ENCODE measurements around the gene EMP1. TPM values are rescaled to one million over a fixed set of nuclear protein-coding genes. Genes with fewer than 3 reads are reported as not detected.

Gene EMP1
- total RNA-seq, 1 experiment from 2014 or later, result 0.63 TPM

DNA sequence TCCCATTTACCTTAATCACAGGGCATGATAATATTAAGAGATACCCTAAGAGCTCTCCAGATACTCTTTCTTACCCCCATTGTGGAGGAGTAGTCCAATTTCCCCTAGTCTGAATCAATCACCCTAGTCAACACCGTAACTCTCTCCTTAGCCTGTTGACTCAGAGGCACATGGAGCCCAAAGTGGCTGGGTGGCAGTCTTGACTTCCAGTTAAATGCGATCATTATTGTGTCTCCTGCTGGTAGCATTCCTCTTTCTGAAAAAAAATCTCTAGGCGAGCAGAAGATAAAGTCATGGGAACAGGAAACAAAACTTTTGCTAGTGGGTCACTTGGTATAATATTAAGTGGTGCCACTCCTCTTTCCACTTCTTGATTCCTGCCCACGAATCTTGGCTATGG lies 46.4 kb downstream of the EMP1 start:
- Mint-ChIP-seq H3K36me3 (ENCODE audit: insufficient read depth in 1 of 3, low read depth in 3 of 3) (no peaks in the 10 kb centered on the region; a peak in 1 of 7 replicates), H3K27me3 (ENCODE audit: low read depth) (no peaks in the 10 kb centered on the region), H3K4me1 (no peaks in the 10 kb centered on the region), H3K27ac (no peak overlapping the region), H3K4me3 (no peak overlapping the region), H3K9me3 (no peaks in the 10 kb centered on the region)
- H4K8ac ChIP-seq (replicated peaks; ENCODE audit: insufficient read length, low read depth, low read length), result no peak overlapping the region
- no CpG with 5 or more reads among the region's 4 CpGs for WGBS (ENCODE audit: extremely low coverage, insufficient read length, low lambda C conversion rate)
- no peak overlapping the region for H3K4ac ChIP-seq (ENCODE audit: low read depth, low read length)
- H3K4me1 ChIP-seq (ENCODE audit: insufficient read depth, low read length), result no peaks in the 10 kb centered on the region
- H3T11ph ChIP-seq (ENCODE audit: low read length), result no peak overlapping the region
- H4K20me1 ChIP-seq (ENCODE audit: control insufficient read depth, insufficient read depth, insufficient read length), result no peaks in the 10 kb centered on the region
- H2AFZ ChIP-seq (ENCODE audit: low read length), result no peak overlapping the region
- no peaks in the 10 kb centered on the region for H3K23me2 ChIP-seq (ENCODE audit: insufficient read length, low read depth, low read length, poor library complexity, severe bottlenecking)
- TF ChIP-seq, protein P1, sequence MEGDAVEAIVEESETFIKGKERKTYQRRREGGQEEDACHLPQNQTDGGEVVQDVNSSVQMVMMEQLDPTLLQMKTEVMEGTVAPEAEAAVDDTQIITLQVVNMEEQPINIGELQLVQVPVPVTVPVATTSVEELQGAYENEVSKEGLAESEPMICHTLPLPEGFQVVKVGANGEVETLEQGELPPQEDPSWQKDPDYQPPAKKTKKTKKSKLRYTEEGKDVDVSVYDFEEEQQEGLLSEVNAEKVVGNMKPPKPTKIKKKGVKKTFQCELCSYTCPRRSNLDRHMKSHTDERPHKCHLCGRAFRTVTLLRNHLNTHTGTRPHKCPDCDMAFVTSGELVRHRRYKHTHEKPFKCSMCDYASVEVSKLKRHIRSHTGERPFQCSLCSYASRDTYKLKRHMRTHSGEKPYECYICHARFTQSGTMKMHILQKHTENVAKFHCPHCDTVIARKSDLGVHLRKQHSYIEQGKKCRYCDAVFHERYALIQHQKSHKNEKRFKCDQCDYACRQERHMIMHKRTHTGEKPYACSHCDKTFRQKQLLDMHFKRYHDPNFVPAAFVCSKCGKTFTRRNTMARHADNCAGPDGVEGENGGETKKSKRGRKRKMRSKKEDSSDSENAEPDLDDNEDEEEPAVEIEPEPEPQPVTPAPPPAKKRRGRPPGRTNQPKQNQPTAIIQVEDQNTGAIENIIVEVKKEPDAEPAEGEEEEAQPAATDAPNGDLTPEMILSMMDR (conservative IDR thresholded peaks at IDR 0.05), result no peak
- H4K5ac ChIP-seq (ENCODE audit: insufficient read length, low read depth, low read length), result no peak overlapping the region
- H4K91ac ChIP-seq (ENCODE audit: insufficient read length, low read depth, low read length), result no peak overlapping the region
- H2BK15ac ChIP-seq (ENCODE audit: low read depth, low read length), result no peak overlapping the region
- H3K18ac ChIP-seq (ENCODE audit: insufficient read length, low read depth, low read length), result no peak overlapping the region
- H2BK12ac ChIP-seq (ENCODE audit: insufficient read length, low read depth, low read length), result no peak overlapping the region
- no peak overlapping the region for H3K56ac ChIP-seq (ENCODE audit: insufficient read length, low read depth, low read length)
- no peak overlapping the region for H2BK5ac ChIP-seq (ENCODE audit: insufficient read length, low read length)
- H2AK5ac ChIP-seq (ENCODE audit: insufficient read length, low read length), result no peak overlapping the region
- no peak for DNase-seq
- H3K27me3 ChIP-seq (ENCODE audit: insufficient read depth, low read length), result no peaks in the 10 kb centered on the region
- H3K9ac ChIP-seq (ENCODE audit: extremely low read depth, insufficient read length, low read length), result no peak overlapping the region
- H3K9me3 ChIP-seq (ENCODE audit: control insufficient read depth, low read depth, low read length), result no peaks in the 10 kb centered on the region
- no peaks in the 10 kb centered on the region for H3K79me1 ChIP-seq (ENCODE audit: insufficient read depth, low read depth, low read length, poor library complexity, severe bottlenecking)
- no peak overlapping the region for H3K23ac ChIP-seq (ENCODE audit: insufficient read length, low read depth, low read length)
- H3K14ac ChIP-seq (ENCODE audit: insufficient read depth, low read length), result no peak overlapping the region
- no peak overlapping the region for H3K27ac ChIP-seq (ENCODE audit: insufficient read length, low read depth, low read length)
- H3K4me2 ChIP-seq (ENCODE audit: insufficient read depth, insufficient read length, low read length), result no peak overlapping the region
- no peak overlapping the region for H2BK120ac ChIP-seq (ENCODE audit: low read depth, low read length, poor library complexity, severe bottlenecking)
- H3K79me2 ChIP-seq (ENCODE audit: insufficient read depth, low read length), result no peaks in the 10 kb centered on the region
- no peak overlapping the region for H2BK20ac ChIP-seq (ENCODE audit: low read depth, low read length, poor library complexity, severe bottlenecking)

All from H9 (cell line).